Adrenal gland (tissue), 12 donors: ENCODE results near the gene NFATC3. TPM values are rescaled to one million over a fixed set of nuclear protein-coding genes. Genes with fewer than 3 reads are reported as not detected.

ENCODE experiments used
- DNase-seq, 7 donors: peaks; one replicate each; pipeline ENCODE4 v3.0.0-alpha.2; 2019 to 2020
- H3K27ac ChIP-seq, 5 donors: fragments of 200-600 bp; sonication (generic) in 4 of 5; 1 replicate in 3 of 5; 2 replicates in 2 of 5; pipeline versions ENCODE4 v1.5.1 to v1.8.0; 2016 to 2020; ENCODE audit warnings: mild to moderate bottlenecking in 1 of 5
- H3K27me3 ChIP-seq: fragments of 200-600 bp; 2 replicates; pipeline ENCODE4 v1.8.0; 2021
- H3K36me3 ChIP-seq, 2 donors: fragments of 200-600 bp; replicated peaks in 1 of 2; 1 replicate in 1 of 2; 2 replicates in 1 of 2; pipeline versions ENCODE4 v1.5.1 to v1.8.0; 2018 to 2022
- H3K4me1 ChIP-seq, 2 donors: fragments of 200-600 bp; replicated peaks in 1 of 2; 1 replicate in 1 of 2; 2 replicates in 1 of 2; pipeline versions ENCODE4 v1.5.1 to v1.8.0; 2018 to 2021
- H3K4me3 ChIP-seq, 4 donors: fragments of 200-600 bp; sonication (generic) in 3 of 4; one replicate each; pipeline ENCODE4 v1.5.1; 2016 to 2018
- H3K9me3 ChIP-seq, 3 donors: fragments of 200-600 bp; sonication (generic) in 1 of 3; replicated peaks in 1 of 3; 1 replicate in 2 of 3; 2 replicates in 1 of 3; pipeline versions ENCODE4 v1.5.1 to v1.8.0; 2016 to 2021
- POLR2A ChIP-seq, 2 donors: fragments of 450-650 bp; IDR thresholded peaks; one replicate each; pipeline ENCODE4 v1.6.1; 2017; ENCODE audit warnings: antibody characterized with exemption in 2 of 2, mild to moderate bottlenecking in 2 of 2, moderate library complexity in 1 of 2
- WGBS, 4 donors: extraction: QIAGEN DNeasy Blood & Tissue Kit in 2 of 4; methylation state at CpG; one replicate each; pipeline versions ENCODE4 v1.1.5 to v1.1.7; 2013 to 2017; 5-methylcytosine and 5-hydroxymethylcytosine counted together
- intact Hi-C, 2 donors: fragments of 100-400 bp; cut with DNase I; formaldehyde crosslinking; loops; one replicate each; pipeline versions ENCODE4 v1.14.1 to v1.15.0; 2022 to 2023
- polyA plus RNA-seq, 3 donors: library from polyadenylated mRNA; stranded (reverse); fragments of 200-250 nt in 2 of 3; fragments of 350-450 nt in 1 of 3; fragmentation: Illumina TruSeq in 1 of 3; extraction: RNeasy Lipid Tissue Mini Kit (QIAGEN cat#74804) in 1 of 3; gene quantifications; one replicate each; pipeline ENCODE4 v1.2.3, GENCODE V29; 2013 to 2014
- total RNA-seq, 9 donors: library from RNA; depleted of rRNA in 4 of 9; stranded (reverse); fragments of >200 nt in 4 of 9; fragments of 120-200 nt in 1 of 9; fragmentation: NEBNext Ultra II Directional in 1 of 9; extraction: Animal tissue kit (Norgen Biotek cat#: 25700) in 1 of 9; gene quantifications; one replicate each; pipeline versions ENCODE4 v1.1.0 to v1.2.4, GENCODE V29; 2013 to 2023
- TF ChIP-seq, protein P1 (sequence below), 6 experiments: fragments of 450-650 bp in 4 of 6; fragments of 200-600 bp in 2 of 6; sonication (generic) in 1 of 6; IDR thresholded peaks; 1 replicate in 5 of 6; 2 replicates in 1 of 6; pipeline versions ENCODE4 v1.5.1 to v1.8.0; 2016 to 2021; ENCODE audit warnings: antibody characterized with exemption in 6 of 6, mild to moderate bottlenecking in 2 of 6, moderate library complexity in 1 of 6
- donor health status: healthy with polysubstance abuse.
- donor health status: Bipolar disorder and iron deficiency.
- donor health status: DM: yes; HTN: yes; CAD: no.
- donor health status: DM: no; HTN: no; CAD: no.
- donor health status: DM: no; HTN: no; CAD: no.
- donor health status: DM: yes; HTN: yes; CAD: no.

NFATC3 gene
- total and polyA plus RNA-seq, 12 donors, result 6.6 to 81.2 (median 34.3) TPM

DNA sequence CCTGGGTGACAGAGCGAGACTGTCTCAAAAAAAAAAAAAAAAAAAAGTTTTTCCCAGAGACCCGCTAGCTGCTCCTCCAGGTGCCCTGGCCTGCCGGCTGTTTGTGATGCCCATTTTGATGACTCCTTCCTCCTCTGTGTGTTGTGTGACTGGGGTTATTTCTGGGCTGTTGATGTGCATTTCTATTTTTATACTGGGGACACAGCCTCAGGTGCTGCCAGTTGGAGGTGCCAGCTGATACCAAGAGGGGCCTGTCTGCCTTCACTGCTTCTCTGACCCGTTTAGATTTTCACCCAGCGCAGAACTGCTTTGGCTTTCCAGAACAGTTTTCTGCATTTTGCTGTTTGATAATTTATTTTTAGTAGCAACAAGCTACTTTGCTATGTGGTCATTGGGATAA is 166.7 kb downstream of the NFATC3 start:
- Histone ChIP-seq H3K9me3 (no peaks in the 10 kb centered on the region), H3K27ac (peak overlapping the region in 1 of 5 donors; percentile 42), H3K27me3 (no peaks in the 10 kb centered on the region), H3K4me1 (peaks cover 2 to 19% of the 10 kb centered on the region in 2 donors), H3K36me3 (peaks cover 0 to 55% of the 10 kb centered on the region in 2 donors), H3K4me3 (no peak overlapping the region)
- no peak for DNase-seq
- intact Hi-C loops, result no loop called here
- TF ChIP-seq, protein P1, sequence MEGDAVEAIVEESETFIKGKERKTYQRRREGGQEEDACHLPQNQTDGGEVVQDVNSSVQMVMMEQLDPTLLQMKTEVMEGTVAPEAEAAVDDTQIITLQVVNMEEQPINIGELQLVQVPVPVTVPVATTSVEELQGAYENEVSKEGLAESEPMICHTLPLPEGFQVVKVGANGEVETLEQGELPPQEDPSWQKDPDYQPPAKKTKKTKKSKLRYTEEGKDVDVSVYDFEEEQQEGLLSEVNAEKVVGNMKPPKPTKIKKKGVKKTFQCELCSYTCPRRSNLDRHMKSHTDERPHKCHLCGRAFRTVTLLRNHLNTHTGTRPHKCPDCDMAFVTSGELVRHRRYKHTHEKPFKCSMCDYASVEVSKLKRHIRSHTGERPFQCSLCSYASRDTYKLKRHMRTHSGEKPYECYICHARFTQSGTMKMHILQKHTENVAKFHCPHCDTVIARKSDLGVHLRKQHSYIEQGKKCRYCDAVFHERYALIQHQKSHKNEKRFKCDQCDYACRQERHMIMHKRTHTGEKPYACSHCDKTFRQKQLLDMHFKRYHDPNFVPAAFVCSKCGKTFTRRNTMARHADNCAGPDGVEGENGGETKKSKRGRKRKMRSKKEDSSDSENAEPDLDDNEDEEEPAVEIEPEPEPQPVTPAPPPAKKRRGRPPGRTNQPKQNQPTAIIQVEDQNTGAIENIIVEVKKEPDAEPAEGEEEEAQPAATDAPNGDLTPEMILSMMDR (IDR thresholded peaks at IDR 0.05), result no peak
- no peak for TF ChIP-seq POLR2A (IDR thresholded peaks at IDR 0.05)
- WGBS, 4 donors, result 79 to 89% (median 88%) methylated on average over 5 of the region's 5 CpGs

DNA sequence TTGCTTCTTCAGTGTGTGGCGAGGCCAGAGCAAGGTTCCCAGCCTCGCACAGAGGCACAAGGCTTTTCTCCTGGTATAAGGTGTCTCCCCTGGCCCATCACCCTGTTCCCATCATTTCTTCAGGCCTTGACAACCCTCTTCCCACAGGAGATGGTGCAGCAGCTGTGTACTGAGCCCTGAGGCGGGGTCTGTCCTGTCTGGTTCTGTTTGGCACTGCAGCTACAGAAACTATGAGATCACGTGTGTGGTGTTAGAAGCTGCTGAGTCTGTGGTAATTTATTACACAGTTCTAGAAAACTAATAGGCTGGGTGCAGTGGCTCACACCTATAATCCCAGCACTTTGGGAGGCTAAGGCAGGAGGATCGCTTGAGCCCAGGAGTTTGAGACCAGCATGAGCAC is 167.2 kb downstream of the NFATC3 start:
- no peak for DNase-seq
- no peaks in the 10 kb centered on the region for H3K27me3 ChIP-seq
- WGBS, 4 donors, result 82 to 93% (median 86%) methylated on average over 4 to 5 of the region's 5 CpGs
- TF ChIP-seq, protein P1 (IDR thresholded peaks at IDR 0.05), result no peak
- TF ChIP-seq POLR2A (IDR thresholded peaks at IDR 0.05), result no peak
- no peaks in the 10 kb centered on the region for H3K9me3 ChIP-seq
- peak overlapping the region in 1 of 5 donors; percentile 42 for H3K27ac ChIP-seq
- H3K4me1 ChIP-seq, result peaks cover 2 to 17% of the 10 kb centered on the region in 2 donors
- no peak overlapping the region for H3K4me3 ChIP-seq
- peaks cover 0 to 55% of the 10 kb centered on the region in 2 donors for H3K36me3 ChIP-seq
- intact Hi-C loops, result no loop called here

DNA sequence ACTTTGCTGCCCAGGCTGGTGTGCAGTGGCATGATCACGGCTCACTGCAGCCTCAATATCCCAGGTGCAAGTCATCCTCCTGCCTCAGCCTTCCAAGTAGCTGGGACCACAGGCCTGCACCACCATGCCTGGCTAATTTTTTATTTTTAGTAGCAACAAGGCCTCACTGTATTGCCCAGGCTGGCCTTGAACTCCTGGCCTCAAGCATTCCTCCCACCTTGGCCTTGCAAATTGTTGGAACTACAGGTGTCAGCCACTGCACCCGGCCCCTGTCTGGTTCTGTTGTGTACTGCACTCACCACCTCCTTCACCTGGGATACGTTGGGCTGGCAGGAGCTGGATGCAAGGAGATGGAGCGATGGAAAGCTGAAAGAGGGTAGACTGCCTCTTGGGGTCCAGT is 168.6 kb downstream of the NFATC3 start:
- 87 to 95% (median 91%) methylated on average over 4 of the region's 4 CpGs for WGBS, 4 donors
- intact Hi-C loops, result no loop called here
- H3K27ac ChIP-seq, result no peak overlapping the region
- TF ChIP-seq, protein P1 (IDR thresholded peaks at IDR 0.05), result no peak
- peaks cover 0 to 55% of the 10 kb centered on the region in 2 donors for H3K36me3 ChIP-seq
- peaks cover 8 to 17% of the 10 kb centered on the region in 2 donors for H3K4me1 ChIP-seq
- H3K9me3 ChIP-seq, result no peaks in the 10 kb centered on the region
- H3K4me3 ChIP-seq, result no peak overlapping the region
- no peak for DNase-seq
- H3K27me3 ChIP-seq, result no peaks in the 10 kb centered on the region

DNA sequence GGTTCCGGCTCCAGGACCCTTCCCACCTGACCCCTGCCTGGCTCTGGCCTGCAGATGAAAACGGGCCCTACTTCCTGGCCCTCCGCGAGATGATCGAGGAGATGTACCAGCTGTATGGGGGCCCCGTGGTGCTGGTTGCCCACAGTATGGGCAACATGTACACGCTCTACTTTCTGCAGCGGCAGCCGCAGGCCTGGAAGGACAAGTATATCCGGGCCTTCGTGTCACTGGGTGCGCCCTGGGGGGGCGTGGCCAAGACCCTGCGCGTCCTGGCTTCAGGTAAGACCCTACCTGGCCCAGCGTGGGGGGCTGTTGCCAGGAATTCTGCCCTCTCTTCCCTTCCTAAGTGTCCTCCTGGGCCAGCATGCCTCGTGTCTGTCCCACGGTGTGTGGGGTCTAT is 170.5 kb downstream of the NFATC3 start:
- no peak for DNase-seq
- WGBS, 4 donors, result 90 to 95% (median 92%) methylated on average over 7 to 18 of the region's 18 CpGs
- Histone ChIP-seq H3K27me3 (no peaks in the 10 kb centered on the region), H3K27ac (no peak overlapping the region), H3K9me3 (no peaks in the 10 kb centered on the region), H3K36me3 (peaks cover 0 to 59% of the 10 kb centered on the region in 2 donors), H3K4me1 (peaks cover 8 to 27% of the 10 kb centered on the region in 2 donors), H3K4me3 (no peak overlapping the region)
- TF ChIP-seq, protein P1 (IDR thresholded peaks at IDR 0.05), result no peak
- no peak for TF ChIP-seq POLR2A (IDR thresholded peaks at IDR 0.05)
- intact Hi-C loops, result no loop called here
